ENCODE data around the gene GHDC. TPM values are rescaled to one million over a fixed set of nuclear protein-coding genes. Genes with fewer than 3 reads are reported as not detected.

The GHDC gene
- total RNA-seq, 1 experiment from 2014 or later, result 7.5 TPM

- H3K9me3 Mint-ChIP-seq, result no peaks in the 10 kb centered on the region
- H3K4me3 Mint-ChIP-seq, result no peak overlapping the region
- ChIA-PET POLR2A (no interaction called here), CTCF (no interaction called here)
- H3K27ac Mint-ChIP-seq, result no peak overlapping the region
- H3K4me1 Mint-ChIP-seq, result no peaks in the 10 kb centered on the region
- no peaks in the 10 kb centered on the region for H3K27me3 Mint-ChIP-seq (ENCODE audit: low read depth)
- DNase-seq (ENCODE audit: low spot score) (no peak), ATAC-seq (no peak)
- no peak for TF ChIP-seq ELF4 (CRISPR knock-in tag; IDR thresholded peaks at IDR 0.05; ENCODE audit: low read depth)
- TF ChIP-seq CBFB (CRISPR knock-in tag; IDR thresholded peaks at IDR 0.05; ENCODE audit: low read depth), result no peak
- H3K36me3 Mint-ChIP-seq, result 0 out of 2 replicates have a peak, but pooled peaks cover 3% of the 10 kb centered on the region
These were observed 35.9 kb upstream of the GHDC start for GRCh38 chr17:42230225-42230624.

DNA sequence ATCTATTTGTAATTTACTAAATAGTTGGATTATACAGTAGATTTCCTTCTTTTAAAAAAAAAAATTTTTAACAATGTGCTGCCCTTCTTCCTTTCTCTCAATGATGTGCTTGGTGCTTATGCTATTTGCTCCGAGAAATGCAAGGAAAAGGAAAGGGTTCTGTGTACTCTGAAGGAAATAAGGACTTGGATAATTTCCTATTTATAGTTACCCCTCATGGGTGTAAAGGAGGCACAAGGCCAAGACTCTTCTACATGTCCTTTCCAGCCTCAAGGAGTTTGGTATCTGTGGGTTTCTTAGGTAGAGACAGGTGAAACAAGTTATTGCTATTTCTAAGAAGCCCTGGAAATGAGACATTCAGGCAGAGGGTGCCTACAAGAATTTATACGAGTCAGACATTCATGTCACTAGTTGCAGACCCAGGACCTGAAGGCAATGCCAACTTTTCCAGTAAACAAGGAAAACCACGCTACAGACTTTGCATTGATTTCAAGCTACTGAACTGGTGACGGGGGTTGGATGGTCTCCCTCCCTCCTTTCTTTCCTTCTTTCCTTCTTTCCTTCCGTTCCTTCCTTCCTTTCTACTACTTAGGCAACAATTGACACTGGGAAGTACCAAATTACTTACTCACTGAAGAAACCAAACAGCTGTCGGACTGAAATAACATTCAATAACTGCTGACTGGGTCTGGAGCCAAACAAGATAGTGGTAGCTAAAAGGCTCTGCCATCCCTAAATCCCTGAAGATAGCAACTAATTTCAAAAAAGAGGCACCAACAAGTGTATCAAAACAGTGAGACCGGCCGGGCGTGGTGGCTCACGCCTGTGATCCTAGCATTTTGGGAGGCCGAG, 33.8 kb upstream of the GHDC start:
- H3K4me1 Mint-ChIP-seq, result no peaks in the 10 kb centered on the region
- TF ChIP-seq ATF1 (CRISPR knock-in tag; IDR thresholded peaks at IDR 0.05) (no peak), ZNF532 (CRISPR knock-in tag; IDR thresholded peaks at IDR 0.05; ENCODE audit: borderline replicate concordance) (no peak), NR1H2 (CRISPR knock-in tag; IDR thresholded peaks at IDR 0.05) (no peak), KAT7 (CRISPR knock-in tag; IDR thresholded peaks at IDR 0.05; ENCODE audit: borderline replicate concordance) (no peak), IRF1 (CRISPR knock-in tag; IDR thresholded peaks at IDR 0.05) (no peak)
- TF ChIP-seq, protein P1, sequence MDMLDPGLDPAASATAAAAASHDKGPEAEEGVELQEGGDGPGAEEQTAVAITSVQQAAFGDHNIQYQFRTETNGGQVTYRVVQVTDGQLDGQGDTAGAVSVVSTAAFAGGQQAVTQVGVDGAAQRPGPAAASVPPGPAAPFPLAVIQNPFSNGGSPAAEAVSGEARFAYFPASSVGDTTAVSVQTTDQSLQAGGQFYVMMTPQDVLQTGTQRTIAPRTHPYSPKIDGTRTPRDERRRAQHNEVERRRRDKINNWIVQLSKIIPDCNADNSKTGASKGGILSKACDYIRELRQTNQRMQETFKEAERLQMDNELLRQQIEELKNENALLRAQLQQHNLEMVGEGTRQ (CRISPR knock-in tag; IDR thresholded peaks at IDR 0.05), result no peak
- TF ChIP-seq, protein P2, sequence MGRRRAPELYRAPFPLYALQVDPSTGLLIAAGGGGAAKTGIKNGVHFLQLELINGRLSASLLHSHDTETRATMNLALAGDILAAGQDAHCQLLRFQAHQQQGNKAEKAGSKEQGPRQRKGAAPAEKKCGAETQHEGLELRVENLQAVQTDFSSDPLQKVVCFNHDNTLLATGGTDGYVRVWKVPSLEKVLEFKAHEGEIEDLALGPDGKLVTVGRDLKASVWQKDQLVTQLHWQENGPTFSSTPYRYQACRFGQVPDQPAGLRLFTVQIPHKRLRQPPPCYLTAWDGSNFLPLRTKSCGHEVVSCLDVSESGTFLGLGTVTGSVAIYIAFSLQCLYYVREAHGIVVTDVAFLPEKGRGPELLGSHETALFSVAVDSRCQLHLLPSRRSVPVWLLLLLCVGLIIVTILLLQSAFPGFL (CRISPR knock-in tag; IDR thresholded peaks at IDR 0.05; ENCODE audit: borderline replicate concordance), result no peak
- ATAC-seq (no peak), DNase-seq (ENCODE audit: low spot score) (no peak)
- peaks cover 12% of the 10 kb centered on the region; the same call in 1 of the 2 replicates for H3K36me3 Mint-ChIP-seq
- ChIA-PET CTCF (no interaction called here), POLR2A (no interaction called here)
- no peak overlapping the region for H3K4me3 Mint-ChIP-seq
- H3K27me3 Mint-ChIP-seq (ENCODE audit: low read depth), result no peaks in the 10 kb centered on the region
- H3K27ac Mint-ChIP-seq, result peak overlapping the region; percentile 28; the same call in 1 of the 2 replicates
- H3K9me3 Mint-ChIP-seq, result no peaks in the 10 kb centered on the region

DNA sequence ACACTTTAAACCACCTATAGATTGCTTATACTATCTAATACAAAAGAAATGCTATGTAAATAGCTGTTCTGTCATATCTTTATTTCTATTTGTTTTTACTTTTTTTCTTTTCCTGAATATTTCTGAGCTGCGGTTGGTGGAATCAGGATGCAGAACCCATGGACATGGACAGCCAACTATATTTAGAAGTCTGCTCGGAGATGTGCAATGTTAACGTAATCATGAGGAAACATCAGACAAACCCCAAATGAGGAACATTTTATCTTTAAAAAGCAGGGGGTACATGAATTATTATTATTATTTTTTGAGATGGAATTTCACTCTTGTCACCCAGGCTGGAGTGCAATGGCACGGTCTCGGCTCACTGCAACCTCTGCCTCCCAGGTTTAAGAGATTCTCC, 31.4 kb upstream of the GHDC start:
- Mint-ChIP-seq H3K36me3 (peaks cover 17% of the 10 kb centered on the region; the same call in 1 of the 2 replicates), H3K27me3 (ENCODE audit: low read depth) (no peaks in the 10 kb centered on the region), H3K4me1 (no peaks in the 10 kb centered on the region), H3K4me3 (no peak overlapping the region), H3K27ac (no peak overlapping the region), H3K9me3 (no peaks in the 10 kb centered on the region)
- ChIA-PET CTCF (no interaction called here), POLR2A (no interaction called here)
- no peak for ATAC-seq
- DNase-seq (ENCODE audit: low spot score), result no peak
- TF ChIP-seq ZNF416 (CRISPR knock-in tag; IDR thresholded peaks at IDR 0.05), result no peak
- no peak for TF ChIP-seq ZNF423 (CRISPR knock-in tag; IDR thresholded peaks at IDR 0.05)
- TF ChIP-seq TCF7 (CRISPR knock-in tag; IDR thresholded peaks at IDR 0.05; ENCODE audit: low read depth), result no peak
- TF ChIP-seq RORB (CRISPR knock-in tag; IDR thresholded peaks at IDR 0.05), result no peak
- no peak for TF ChIP-seq GRHL2 (CRISPR knock-in tag; IDR thresholded peaks at IDR 0.05; ENCODE audit: insufficient replicate concordance, severe bottlenecking)
- TF ChIP-seq SOX15 (CRISPR knock-in tag; IDR thresholded peaks at IDR 0.05), result no peak
- no peak for TF ChIP-seq KAT7 (CRISPR knock-in tag; IDR thresholded peaks at IDR 0.05; ENCODE audit: borderline replicate concordance)
- no peak for TF ChIP-seq ZSCAN18 (CRISPR knock-in tag; IDR thresholded peaks at IDR 0.05)

Measured in WTC11 (cell line).